ENCODE results near the gene PLOD3.

- no peak for TF ChIP-seq ZFP3 (CRISPR knock-in tag; IDR thresholded peaks at IDR 0.05)
- TF ChIP-seq ZC3H10 (CRISPR knock-in tag; IDR thresholded peaks at IDR 0.05) = no peak
- no peak for TF ChIP-seq TOX (CRISPR knock-in tag; IDR thresholded peaks at IDR 0.05; ENCODE audit: borderline replicate concordance)
- TF ChIP-seq ZFP30 (CRISPR knock-in tag; IDR thresholded peaks at IDR 0.05) = no peak
- TF ChIP-seq SNAI2 (CRISPR knock-in tag; IDR thresholded peaks at IDR 0.05) = no peak
- TF ChIP-seq PATZ1 (CRISPR knock-in tag; IDR thresholded peaks at IDR 0.05; ENCODE audit: borderline replicate concordance) = no peak
- TF ChIP-seq, protein P1, sequence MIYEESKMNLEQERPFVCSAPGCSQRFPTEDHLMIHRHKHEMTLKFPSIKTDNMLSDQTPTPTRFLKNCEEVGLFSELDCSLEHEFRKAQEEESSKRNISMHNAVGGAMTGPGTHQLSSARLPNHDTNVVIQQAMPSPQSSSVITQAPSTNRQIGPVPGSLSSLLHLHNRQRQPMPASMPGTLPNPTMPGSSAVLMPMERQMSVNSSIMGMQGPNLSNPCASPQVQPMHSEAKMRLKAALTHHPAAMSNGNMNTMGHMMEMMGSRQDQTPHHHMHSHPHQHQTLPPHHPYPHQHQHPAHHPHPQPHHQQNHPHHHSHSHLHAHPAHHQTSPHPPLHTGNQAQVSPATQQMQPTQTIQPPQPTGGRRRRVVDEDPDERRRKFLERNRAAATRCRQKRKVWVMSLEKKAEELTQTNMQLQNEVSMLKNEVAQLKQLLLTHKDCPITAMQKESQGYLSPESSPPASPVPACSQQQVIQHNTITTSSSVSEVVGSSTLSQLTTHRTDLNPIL (CRISPR knock-in tag; IDR thresholded peaks at IDR 0.05; ENCODE audit: low read depth) = no peak
- TF ChIP-seq GLIS3 (CRISPR knock-in tag; IDR thresholded peaks at IDR 0.05) = no peak
Measured at GRCh38 chr7:101197991-101198390, 19.4 kb downstream of the PLOD3 start.
